Measurements from ENCODE around the gene ITIH1.

- no peak for TF ChIP-seq CTCF (conservative IDR thresholded peaks at IDR 0.05; ENCODE audit: low read depth, low read length)
- no peak for TF ChIP-seq EZH2phosphoT487 (IDR thresholded peaks at IDR 0.05; ENCODE audit: borderline replicate concordance, low read length)
- no peak for TF ChIP-seq EZH2 (IDR thresholded peaks at IDR 0.05; ENCODE audit: low read length, unreplicated experiment)
Observed at GRCh38 chr3:52838561-52839267, 61.3 kb downstream of the ITIH1 start.

Data from PC-3 (cell line).